ENCODE measurements around the gene CLEC3B.

GRCh38 chr3:45021524-45022297 lies 4.4 kb upstream of the CLEC3B start:
- TF ChIP-seq POLR2A (IDR thresholded peaks at IDR 0.05) (no peak), CTCF (IDR thresholded peaks at IDR 0.05) (no peak)

Data from ovary (tissue), 3 donors.